ENCODE results near the gene SETD3.

DNA sequence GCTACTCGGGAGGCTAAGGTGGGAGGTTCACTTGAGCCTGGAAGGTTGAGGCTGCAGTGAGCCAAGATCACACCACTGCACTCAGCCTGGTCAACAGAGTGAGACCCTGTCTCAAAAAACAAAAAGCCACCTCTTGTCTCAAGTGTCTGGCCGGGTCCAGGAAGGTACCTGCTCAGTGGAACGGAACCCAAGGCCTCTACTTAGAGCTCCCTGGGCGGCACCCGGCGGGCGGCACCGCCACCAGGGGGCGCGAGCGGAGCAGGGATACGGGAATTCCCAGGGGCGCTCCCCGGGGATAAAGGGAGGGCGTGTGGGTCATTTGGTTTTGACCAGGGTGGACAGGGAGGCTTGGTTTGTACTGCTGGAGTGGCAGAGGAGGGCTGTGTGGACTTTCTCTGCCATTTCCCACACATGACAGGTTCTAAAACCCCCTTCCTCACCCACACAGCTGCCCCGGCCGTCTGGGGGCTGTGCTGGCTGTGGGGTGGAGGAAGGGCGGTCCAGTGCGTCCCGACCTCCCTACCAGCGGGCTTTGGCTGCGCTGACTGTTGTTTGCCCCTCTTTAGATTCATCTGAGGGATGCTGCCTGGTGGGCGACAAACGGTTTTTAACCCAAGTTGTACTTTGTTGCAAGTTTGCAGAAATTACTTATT lies 91.4 kb downstream of the SETD3 start:
- TF ChIP-seq POLR2AphosphoS5 (IDR thresholded peaks at IDR 0.05; ENCODE audit: low read depth, low read length) (no peak), FOXP2 (optimal IDR thresholded peaks at IDR 0.05; ENCODE audit: borderline replicate concordance, extremely low read depth, extremely low read length, insufficient read depth) (no peak), TAF1 (IDR thresholded peaks at IDR 0.05; ENCODE audit: borderline replicate concordance, insufficient read depth, low read length) (no peak)

Data from PFSK-1 (cell line).